ENCODE results near the gene MT1M.

DNA sequence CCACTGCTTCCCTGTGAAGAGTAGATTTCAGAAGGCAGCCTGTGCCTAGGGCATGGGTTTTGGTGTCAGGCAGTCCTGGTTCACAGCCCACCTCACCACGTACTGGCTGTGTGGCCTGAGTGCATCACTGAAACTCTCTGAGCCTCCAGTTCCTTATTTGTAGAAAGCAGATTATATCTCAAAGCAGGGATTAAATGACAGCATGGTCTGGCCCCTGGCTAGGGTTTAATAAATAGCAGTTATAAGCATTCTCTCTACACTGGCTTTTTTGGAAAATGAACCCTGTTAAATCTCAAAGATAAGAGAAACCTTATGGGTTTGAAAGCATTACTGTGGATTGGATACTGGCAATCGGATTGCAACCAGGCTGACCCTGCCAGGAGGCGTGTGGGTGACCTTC, 2.9 kb upstream of the MT1M start:
- TF ChIP-seq POLR2AphosphoS5 (IDR thresholded peaks at IDR 0.05; ENCODE audit: low read depth, low read length) (no peak), ZNF274 (IDR thresholded peaks at IDR 0.05; ENCODE audit: low read depth, low read length) (no peak), CEBPB (IDR thresholded peaks at IDR 0.05; ENCODE audit: low read depth) (no peak), EZH2 (IDR thresholded peaks at IDR 0.05) (no peak), POLR2A (IDR thresholded peaks at IDR 0.05; ENCODE audit: borderline replicate concordance, extremely low read depth, insufficient read depth, insufficient read length) (no peak), SRF (IDR thresholded peaks at IDR 0.05; ENCODE audit: low read depth) (no peak), SP1 (IDR thresholded peaks at IDR 0.05; ENCODE audit: low read depth) (no peak), RAD21 (IDR thresholded peaks at IDR 0.05; ENCODE audit: low read depth) (no peak)
- TF ChIP-seq, protein P1, sequence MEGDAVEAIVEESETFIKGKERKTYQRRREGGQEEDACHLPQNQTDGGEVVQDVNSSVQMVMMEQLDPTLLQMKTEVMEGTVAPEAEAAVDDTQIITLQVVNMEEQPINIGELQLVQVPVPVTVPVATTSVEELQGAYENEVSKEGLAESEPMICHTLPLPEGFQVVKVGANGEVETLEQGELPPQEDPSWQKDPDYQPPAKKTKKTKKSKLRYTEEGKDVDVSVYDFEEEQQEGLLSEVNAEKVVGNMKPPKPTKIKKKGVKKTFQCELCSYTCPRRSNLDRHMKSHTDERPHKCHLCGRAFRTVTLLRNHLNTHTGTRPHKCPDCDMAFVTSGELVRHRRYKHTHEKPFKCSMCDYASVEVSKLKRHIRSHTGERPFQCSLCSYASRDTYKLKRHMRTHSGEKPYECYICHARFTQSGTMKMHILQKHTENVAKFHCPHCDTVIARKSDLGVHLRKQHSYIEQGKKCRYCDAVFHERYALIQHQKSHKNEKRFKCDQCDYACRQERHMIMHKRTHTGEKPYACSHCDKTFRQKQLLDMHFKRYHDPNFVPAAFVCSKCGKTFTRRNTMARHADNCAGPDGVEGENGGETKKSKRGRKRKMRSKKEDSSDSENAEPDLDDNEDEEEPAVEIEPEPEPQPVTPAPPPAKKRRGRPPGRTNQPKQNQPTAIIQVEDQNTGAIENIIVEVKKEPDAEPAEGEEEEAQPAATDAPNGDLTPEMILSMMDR (IDR thresholded peaks at IDR 0.05 in 2 of 3, conservative IDR thresholded peaks at IDR 0.05 in 1 of 3; ENCODE audit: borderline replicate concordance in 1 of 3, insufficient read depth in 1 of 3, low read depth in 2 of 3, low read length in 2 of 3), result no peak
